ENCODE data around the gene HNRNPA1. TPM values are rescaled to one million over a fixed set of nuclear protein-coding genes. Genes with fewer than 3 reads are reported as not detected.

Gene HNRNPA1
- 311 and 589 TPM in 2 replicates for total RNA-seq

GRCh38 chr12:54280468-54281260, at the start of gene HNRNPA1:
Gene HNRNPA1, plus strand, starts transcription at chr12:54280726. Its CDS starts 82 bp downstream, at chr12:54280808.

GRCh38 chr12:54279632-54280467, 676 bp upstream of the HNRNPA1 start, which contains the start of gene CBX5:
Gene CBX5, minus strand, starts transcription at chr12:54280122. Its CDS starts 22,472 bp downstream, at chr12:54257650.

GRCh38 chr12:54300732-54301427, 20.4 kb downstream of the HNRNPA1 start, which contains the start of gene NFE2:
Gene NFE2, minus strand, starts transcription at chr12:54301015. Its CDS starts 5,767 bp downstream, at chr12:54295248.

GRCh38 chr12:54324617-54325441, 44.3 kb downstream of the HNRNPA1 start, which contains the start of gene COPZ1:
Gene COPZ1, plus strand, starts transcription at chr12:54325131. Its CDS starts 33 bp downstream, at chr12:54325164.

Other genes with a start within 250 kb of the HNRNPA1 start
- gene HOXC5, start 247.7 kb upstream of the HNRNPA1 start, total RNA-seq, result 0.16 and 0.17 TPM in 2 replicates
- gene HOXC4, start 226.9 kb upstream of the HNRNPA1 start, total RNA-seq, result 0.16 TPM in 1 of 2 replicates, not detected in the other
- 16.5 and 21.8 TPM in 2 replicates for gene SMUG1, start 91.7 kb upstream of the HNRNPA1 start, total RNA-seq
- gene CBX5, start 604 bp upstream of the HNRNPA1 start, total RNA-seq, result 13.7 and 21.6 TPM in 2 replicates
- 0.17 and 0.95 TPM in 2 replicates for gene NFE2, start 20.3 kb downstream of the HNRNPA1 start, total RNA-seq
- 114 and 128 TPM in 2 replicates for gene COPZ1, start 44.4 kb downstream of the HNRNPA1 start, total RNA-seq
- not detected in 2 replicates for gene GPR84, start 83.8 kb downstream of the HNRNPA1 start, total RNA-seq
- 2.4 and 2.7 TPM in 2 replicates for gene ZNF385A, start 104.0 kb downstream of the HNRNPA1 start, total RNA-seq
- 109 and 156 TPM in 2 replicates for gene ITGA5, start 138.5 kb downstream of the HNRNPA1 start, total RNA-seq
- not detected in 2 replicates for gene GTSF1, start 192.9 kb downstream of the HNRNPA1 start, total RNA-seq
- gene NCKAP1L, start 217.0 kb downstream of the HNRNPA1 start, total RNA-seq, result under 0.01 TPM in 1 of 2 replicates, not detected in the other

All from bronchial smooth muscle cell (primary cell).